GM19043 (cell line): ENCODE measurements around the gene ABCA3.
A peak's percentile ranks its signal among the peaks of the same experiment; 100 is the strongest.

Experiments used
- ATAC-seq: cut with Tn5 transposase; IDR thresholded peaks from one replicate; pipeline ENCODE4 v1.9.1; 2021; ENCODE audit warnings: low read depth; ENCODE audit not compliant: unreplicated experiment

ABCA3 gene

GRCh38 chr16:2358811-2359210 is 18.3 kb upstream of the ABCA3 start:
- no peak for ATAC-seq

GRCh38 chr16:2357331-2357730 is 16.8 kb upstream of the ABCA3 start:
- ATAC-seq, result no peak

GRCh38 chr16:2350500-2350899 is 10.0 kb upstream of the ABCA3 start:
- ATAC-seq, result no peak

- no peak for ATAC-seq
These were observed 2.7 kb upstream of the ABCA3 start for GRCh38 chr16:2343211-2343610.

GRCh38 chr16:2341456-2342447 is 1.2 kb upstream of the ABCA3 start:
- no peak for ATAC-seq

- ATAC-seq, result peak; percentile 25
These were observed 725 bp downstream of the ABCA3 start for GRCh38 chr16:2339521-2340484.

GRCh38 chr16:2337431-2338296 is 2.9 kb downstream of the ABCA3 start:
- ATAC-seq, result no peak

GRCh38 chr16:2335286-2335895 is 5.1 kb downstream of the ABCA3 start:
- ATAC-seq, result no peak

- no peak for ATAC-seq
These were observed 6.7 kb downstream of the ABCA3 start for GRCh38 chr16:2333772-2334379.

GRCh38 chr16:2333231-2333630 is 7.3 kb downstream of the ABCA3 start:
- no peak for ATAC-seq

- ATAC-seq, result no peak
These were observed 8.6 kb downstream of the ABCA3 start for GRCh38 chr16:2331931-2332267.

GRCh38 chr16:2331199-2331930 is 9.2 kb downstream of the ABCA3 start:
- no peak for ATAC-seq

- no peak for ATAC-seq
These were observed 11.0 kb downstream of the ABCA3 start for GRCh38 chr16:2329532-2329931.

- ATAC-seq, result no peak
These were observed 12.1 kb downstream of the ABCA3 start for GRCh38 chr16:2328428-2328827.

GRCh38 chr16:2326191-2326590 is 14.3 kb downstream of the ABCA3 start:
- no peak for ATAC-seq

- no peak for ATAC-seq
These were observed 14.7 kb downstream of the ABCA3 start for GRCh38 chr16:2325791-2326190.

GRCh38 chr16:2325181-2325580 is 15.3 kb downstream of the ABCA3 start:
- ATAC-seq, result no peak

- ATAC-seq, result no peak
These were observed 16.1 kb downstream of the ABCA3 start for GRCh38 chr16:2324296-2324859.

GRCh38 chr16:2323701-2324100 is 16.8 kb downstream of the ABCA3 start:
- no peak for ATAC-seq
